ENCODE results near the gene STAT3.

- TF ChIP-seq, protein P1, sequence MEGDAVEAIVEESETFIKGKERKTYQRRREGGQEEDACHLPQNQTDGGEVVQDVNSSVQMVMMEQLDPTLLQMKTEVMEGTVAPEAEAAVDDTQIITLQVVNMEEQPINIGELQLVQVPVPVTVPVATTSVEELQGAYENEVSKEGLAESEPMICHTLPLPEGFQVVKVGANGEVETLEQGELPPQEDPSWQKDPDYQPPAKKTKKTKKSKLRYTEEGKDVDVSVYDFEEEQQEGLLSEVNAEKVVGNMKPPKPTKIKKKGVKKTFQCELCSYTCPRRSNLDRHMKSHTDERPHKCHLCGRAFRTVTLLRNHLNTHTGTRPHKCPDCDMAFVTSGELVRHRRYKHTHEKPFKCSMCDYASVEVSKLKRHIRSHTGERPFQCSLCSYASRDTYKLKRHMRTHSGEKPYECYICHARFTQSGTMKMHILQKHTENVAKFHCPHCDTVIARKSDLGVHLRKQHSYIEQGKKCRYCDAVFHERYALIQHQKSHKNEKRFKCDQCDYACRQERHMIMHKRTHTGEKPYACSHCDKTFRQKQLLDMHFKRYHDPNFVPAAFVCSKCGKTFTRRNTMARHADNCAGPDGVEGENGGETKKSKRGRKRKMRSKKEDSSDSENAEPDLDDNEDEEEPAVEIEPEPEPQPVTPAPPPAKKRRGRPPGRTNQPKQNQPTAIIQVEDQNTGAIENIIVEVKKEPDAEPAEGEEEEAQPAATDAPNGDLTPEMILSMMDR (IDR thresholded peaks at IDR 0.05; ENCODE audit: insufficient read depth, low read length), result no peak
- no peak for TF ChIP-seq REST (IDR thresholded peaks at IDR 0.05; ENCODE audit: insufficient replicate concordance, low read depth)
Observed at GRCh38 chr17:42316755-42317154, 71.5 kb downstream of the STAT3 start.
